ENCODE results near the gene MORN5.

GRCh38 chr9:122190597-122191381, 31.1 kb downstream of the MORN5 start:
- TF ChIP-seq, protein P1, sequence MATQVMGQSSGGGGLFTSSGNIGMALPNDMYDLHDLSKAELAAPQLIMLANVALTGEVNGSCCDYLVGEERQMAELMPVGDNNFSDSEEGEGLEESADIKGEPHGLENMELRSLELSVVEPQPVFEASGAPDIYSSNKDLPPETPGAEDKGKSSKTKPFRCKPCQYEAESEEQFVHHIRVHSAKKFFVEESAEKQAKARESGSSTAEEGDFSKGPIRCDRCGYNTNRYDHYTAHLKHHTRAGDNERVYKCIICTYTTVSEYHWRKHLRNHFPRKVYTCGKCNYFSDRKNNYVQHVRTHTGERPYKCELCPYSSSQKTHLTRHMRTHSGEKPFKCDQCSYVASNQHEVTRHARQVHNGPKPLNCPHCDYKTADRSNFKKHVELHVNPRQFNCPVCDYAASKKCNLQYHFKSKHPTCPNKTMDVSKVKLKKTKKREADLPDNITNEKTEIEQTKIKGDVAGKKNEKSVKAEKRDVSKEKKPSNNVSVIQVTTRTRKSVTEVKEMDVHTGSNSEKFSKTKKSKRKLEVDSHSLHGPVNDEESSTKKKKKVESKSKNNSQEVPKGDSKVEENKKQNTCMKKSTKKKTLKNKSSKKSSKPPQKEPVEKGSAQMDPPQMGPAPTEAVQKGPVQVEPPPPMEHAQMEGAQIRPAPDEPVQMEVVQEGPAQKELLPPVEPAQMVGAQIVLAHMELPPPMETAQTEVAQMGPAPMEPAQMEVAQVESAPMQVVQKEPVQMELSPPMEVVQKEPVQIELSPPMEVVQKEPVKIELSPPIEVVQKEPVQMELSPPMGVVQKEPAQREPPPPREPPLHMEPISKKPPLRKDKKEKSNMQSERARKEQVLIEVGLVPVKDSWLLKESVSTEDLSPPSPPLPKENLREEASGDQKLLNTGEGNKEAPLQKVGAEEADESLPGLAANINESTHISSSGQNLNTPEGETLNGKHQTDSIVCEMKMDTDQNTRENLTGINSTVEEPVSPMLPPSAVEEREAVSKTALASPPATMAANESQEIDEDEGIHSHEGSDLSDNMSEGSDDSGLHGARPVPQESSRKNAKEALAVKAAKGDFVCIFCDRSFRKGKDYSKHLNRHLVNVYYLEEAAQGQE (IDR thresholded peaks at IDR 0.05; ENCODE audit: insufficient read depth in 1 of 2, low read depth in 2 of 2, low read length in 1 of 2): no peak
- TF ChIP-seq CTCF (IDR thresholded peaks at IDR 0.05) (no peak), POLR2AphosphoS5 (IDR thresholded peaks at IDR 0.05; ENCODE audit: low read depth, low read length) (no peak), TCF7L2 (IDR thresholded peaks at IDR 0.05; ENCODE audit: low read depth, low read length) (no peak), SIN3A (IDR thresholded peaks at IDR 0.05; ENCODE audit: borderline replicate concordance, insufficient read depth, low read depth, low read length) (no peak)

All from Panc1 (cell line).